AG10803 (cell line): ENCODE measurements around the gene GPR61.

ENCODE experiments used
- DNase-seq: peaks from one replicate; pipeline ENCODE4 v3.0.0; 2010; ENCODE audit warnings: low read depth
- H3K4me3 ChIP-seq: 2 replicates; pipeline ENCODE4 v1.5.1; 2011; ENCODE audit warnings: mild to moderate bottlenecking, low read length, control low read depth
- CTCF ChIP-seq: conservative IDR thresholded peaks from 2 replicates; pipeline ENCODE4 v1.5.1; 2011; ENCODE audit warnings: mild to moderate bottlenecking, low read length, control low read depth, inconsistent platforms

The GPR61 gene

GRCh38 chr1:109535481-109535880, 4.2 kb upstream of the GPR61 start:
- no peak for DNase-seq
- H3K4me3 ChIP-seq, result no peak overlapping the region
- no peak for TF ChIP-seq CTCF

- no peak for DNase-seq
- no peak for TF ChIP-seq CTCF
- H3K4me3 ChIP-seq, result no peak overlapping the region
Measured at GRCh38 chr1:109535971-109536491, 3.6 kb upstream of the GPR61 start.

- DNase-seq, result no peak
- no peak overlapping the region for H3K4me3 ChIP-seq
- no peak for TF ChIP-seq CTCF
Measured at GRCh38 chr1:109537450-109538178, 2.1 kb upstream of the GPR61 start.

- H3K4me3 ChIP-seq, result no peak overlapping the region
- no peak for DNase-seq
- no peak for TF ChIP-seq CTCF
Measured at GRCh38 chr1:109538827-109539555, 681 bp upstream of the GPR61 start.

- DNase-seq, result no peak
- H3K4me3 ChIP-seq, result no peak overlapping the region
- no peak for TF ChIP-seq CTCF
Measured at GRCh38 chr1:109541102-109541501, 1.4 kb downstream of the GPR61 start.

GRCh38 chr1:109542657-109543056, 3.0 kb downstream of the GPR61 start:
- TF ChIP-seq CTCF, result no peak
- no peak for DNase-seq
- no peak overlapping the region for H3K4me3 ChIP-seq
